B cell (primary cell): Measurements from ENCODE around the gene CYP17A1. TPM values are rescaled to one million over a fixed set of nuclear protein-coding genes. Genes with fewer than 3 reads are reported as not detected.

ENCODE experiments used
- ATAC-seq: fragments of 200-7000 bp; cut with Tn5 transposase; one replicate; pipeline ENCODE4 v1.10.0; 2021; ENCODE audit warnings: low read depth, mild to moderate bottlenecking, moderate number of reproducible peaks, moderate library complexity
- CTCF ChIA-PET: fragments of 350-600 bp; sonication (Branson Sonifier 250); formaldehyde crosslinking; loops from one replicate; lab custom pipeline; 2021; ENCODE audit warnings: antibody characterized with exemption, inconsistent platforms; lab: Charles Lee
- POLR2A ChIA-PET: fragments of 350-600 bp; sonication (Branson Sonifier 250); formaldehyde crosslinking; loops from one replicate; lab custom pipeline; 2021; ENCODE audit warnings: antibody characterized with exemption; lab: Charles Lee
- DNase-seq: peaks from one replicate; pipeline ENCODE4 v3.0.0; 2013
- H2AFZ ChIP-seq: 2 replicates; pipeline ENCODE4 v1.6.1; 2012; ENCODE audit warnings: mild to moderate bottlenecking, low read depth, low read length; ENCODE audit not compliant: insufficient read depth, poor library complexity, severe bottlenecking
- H3K27ac ChIP-seq, 2 donors: 1 replicate in 1 of 2; 2 replicates in 1 of 2; pipeline ENCODE4 v1.5.1; 2012 to 2013; ENCODE audit warnings: low read length in 2 of 2, mild to moderate bottlenecking in 2 of 2, moderate library complexity in 1 of 2
- H3K27me3 ChIP-seq, 4 experiments: fragments of 200-600 bp in 1 of 4; sonication (generic) in 1 of 4; replicated peaks in 1 of 4; 1 replicate in 2 of 4; 2 replicates in 2 of 4; pipeline versions ENCODE4 v1.6.1 to v1.7.0; 2013 to 2016; ENCODE audit warnings: low read length in 3 of 4, mild to moderate bottlenecking in 2 of 4, mixed read lengths in 1 of 4, moderate library complexity in 1 of 4; ENCODE audit not compliant: insufficient read depth in 4 of 4, control insufficient read depth in 3 of 4; ENCODE audit errors: control extremely low read depth in 1 of 4
- H3K36me3 ChIP-seq, 2 experiments: replicated peaks in 1 of 2; 1 replicate in 1 of 2; 2 replicates in 1 of 2; pipeline versions ENCODE4 v1.6.1 to v1.7.1; 2013; ENCODE audit warnings: low read length in 1 of 2; ENCODE audit not compliant: insufficient read depth in 2 of 2, control insufficient read depth in 1 of 2; ENCODE audit errors: control extremely low read depth in 1 of 2, extremely low read depth in 1 of 2
- H3K4me1 ChIP-seq, 2 donors: fragments of 200-600 bp in 1 of 2; sonication (generic) in 1 of 2; 1 replicate in 1 of 2; 2 replicates in 1 of 2; pipeline versions ENCODE4 v1.5.1 to v1.6.1; 2013 to 2017; ENCODE audit warnings: low read length in 2 of 2; ENCODE audit not compliant: control insufficient read depth in 2 of 2, insufficient read depth in 2 of 2
- H3K4me2 ChIP-seq: replicated peaks from 2 replicates; pipeline ENCODE3; 2012; ENCODE audit warnings: mild to moderate bottlenecking, low read depth, low read length; ENCODE audit not compliant: poor library complexity, severe bottlenecking
- H3K4me3 ChIP-seq, 5 experiments: fragments of 200-600 bp in 1 of 5; sonication (generic) in 1 of 5; 1 replicate in 3 of 5; 2 replicates in 2 of 5; pipeline versions ENCODE4 v1.5.1 to v1.7.0; 2011 to 2016; ENCODE audit warnings: low read length in 4 of 5, mild to moderate bottlenecking in 4 of 5, low read depth in 2 of 5, control low read depth in 1 of 5, moderate library complexity in 1 of 5; ENCODE audit not compliant: insufficient read depth in 1 of 5; ENCODE audit errors: control extremely low read depth in 1 of 5, extremely low read depth in 1 of 5
- H3K79me2 ChIP-seq: fragments of 200-600 bp; sonication (generic); one replicate; pipeline ENCODE4 v1.6.0; 2016; ENCODE audit warnings: low read length; ENCODE audit not compliant: control insufficient read depth, insufficient read depth
- H3K9ac ChIP-seq: fragments of 200-600 bp; sonication (generic); 2 replicates; pipeline ENCODE4 v1.6.1; 2017; ENCODE audit warnings: mild to moderate bottlenecking, low read length, moderate library complexity
- H3K9me3 ChIP-seq, 3 donors: one replicate each; pipeline versions ENCODE4 v1.6.1 to v1.7.1; 2013; ENCODE audit warnings: low read length in 2 of 3; ENCODE audit not compliant: control insufficient read depth in 2 of 3, insufficient read depth in 1 of 3; ENCODE audit errors: control extremely low read depth in 1 of 3
- H4K20me1 ChIP-seq: 2 replicates; pipeline ENCODE4 v1.6.0; 2012; ENCODE audit warnings: mild to moderate bottlenecking, low read length; ENCODE audit not compliant: insufficient read depth, control insufficient read depth, poor library complexity, severe bottlenecking
- H3K27ac Mint-ChIP-seq: one replicate; pipeline ENCODE4 v1.8.0; 2021; ENCODE audit warnings: mixed read lengths
- H3K27me3 Mint-ChIP-seq: one replicate; pipeline ENCODE4 v1.8.0; 2021; ENCODE audit warnings: mixed read lengths
- H3K4me1 Mint-ChIP-seq: one replicate; pipeline ENCODE4 v1.8.0; 2021; ENCODE audit warnings: mixed read lengths
- H3K4me3 Mint-ChIP-seq: one replicate; pipeline ENCODE4 v1.8.0; 2021; ENCODE audit warnings: mixed read lengths
- H3K9me3 Mint-ChIP-seq: one replicate; pipeline ENCODE4 v1.8.0; 2022; ENCODE audit warnings: mixed read lengths; ENCODE audit not compliant: insufficient read depth
- CTCF ChIP-seq: fragments of 200-600 bp; IDR thresholded peaks from one replicate; pipeline ENCODE4 v1.8.0; 2022; ENCODE audit warnings: antibody characterized with exemption, mild to moderate bottlenecking
- EZH2 ChIP-seq: IDR thresholded peaks from 2 replicates; pipeline ENCODE4 v1.6.1; 2012; ENCODE audit warnings: borderline replicate concordance, low read depth, mild to moderate bottlenecking, moderate library complexity, low read length; ENCODE audit not compliant: insufficient read depth, poor library complexity, severe bottlenecking
- WGBS: methylation state at CpG from one replicate; pipeline ENCODE4 v1.1.5; 2013; ENCODE audit warnings: missing lambda C conversion rate; ENCODE audit not compliant: insufficient coverage; 5-methylcytosine and 5-hydroxymethylcytosine counted together
- intact Hi-C: fragments of 100-400 bp; cut with micrococcal nuclease; formaldehyde crosslinking; loops from one replicate; pipeline ENCODE4 v1.10.0; 2022
- polyA plus RNA-seq: library from polyadenylated mRNA; depleted of rRNA; stranded (reverse); fragments of >200 nt; gene quantifications from 2 replicates; pipeline ENCODE4 v1.2.3, GENCODE V29; 2012
- total RNA-seq, 2 donors: library from RNA; stranded (reverse); fragments of 120-200 nt in 1 of 2; gene quantifications; 1 replicate in 1 of 2; 2 replicates in 1 of 2; pipeline versions ENCODE4 v1.2.3 to v1.2.4, GENCODE V29; 2013 to 2022

Gene CYP17A1
- total and polyA plus RNA-seq, 2 donors (not counting 1 experiment from before 2014, with no cell fraction given) = not detected

DNA sequence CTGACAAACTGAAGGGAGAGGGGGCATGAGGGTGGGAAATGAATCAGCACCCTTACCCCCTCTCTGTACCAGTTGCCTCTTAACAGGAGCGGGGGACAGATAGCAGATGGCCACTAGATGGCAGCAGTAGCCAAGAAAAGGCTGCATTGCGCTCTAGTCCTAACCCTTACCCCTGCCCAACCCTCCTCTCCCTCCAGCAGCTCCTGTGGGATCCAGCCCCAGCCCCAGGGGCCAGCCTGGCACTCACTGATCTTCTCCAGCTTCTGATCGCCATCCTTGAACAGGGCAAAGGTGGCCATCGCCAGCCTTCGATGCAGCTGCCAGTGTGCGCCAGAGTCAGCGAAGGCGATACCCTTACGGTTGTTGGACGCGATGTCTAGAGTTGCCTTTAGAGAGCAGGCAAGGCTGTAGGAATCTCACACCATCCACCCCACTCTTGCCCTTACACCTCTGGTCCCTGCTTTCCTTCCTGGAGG is 2.2 kb downstream of the CYP17A1 start:
- DNase-seq (peak; percentile 82), ATAC-seq (peak; percentile 96)
- peaks cover 9% of the 10 kb centered on the region for H3K9me3 Mint-ChIP-seq
- TF ChIP-seq CTCF (peak; percentile 89), EZH2 (no peak)
- 69% methylated on average over 11 of the region's 11 CpGs for WGBS
- intact Hi-C loops = loop anchor here (1.0 to 10.0 kb wide), 3 partner anchors 66 to 650 kb away; no protein-coding TSS in a partner anchor
- Histone ChIP-seq H3K27me3 (peaks cover 0 to 11% (median 2%) of the 10 kb centered on the region in 4 experiments), H2AFZ (no peak overlapping the region), H4K20me1 (no peaks in the 10 kb centered on the region), H3K27ac (no peak overlapping the region), H3K4me1 (peaks cover 0 to 4% of the 10 kb centered on the region in 2 donors), H3K4me3 (no peak overlapping the region), H3K36me3 (no peaks in the 10 kb centered on the region), H3K9me3 (peaks cover 0 to 17% (median 3%) of the 10 kb centered on the region in 3 donors), H3K4me2 (no peak overlapping the region), H3K9ac (no peak overlapping the region), H3K79me2 (no peaks in the 10 kb centered on the region)
- H3K27me3 Mint-ChIP-seq = peaks cover 6% of the 10 kb centered on the region
- H3K4me1 Mint-ChIP-seq = peaks cover 2% of the 10 kb centered on the region
- CTCF ChIA-PET = interaction anchor here (0.6 to 5.2 kb wide), 20 partner anchors 8 to 577 kb away, joined by 3 to 54 read pairs (median 4); partner anchors contain the start of gene RPEL1
- POLR2A ChIA-PET = interaction anchor here (0.6 kb wide), 1 partner anchor 232 kb away, joined by 5 read pairs; no protein-coding TSS in a partner anchor
- H3K27ac Mint-ChIP-seq = no peak overlapping the region
- H3K4me3 Mint-ChIP-seq = no peak overlapping the region

DNA sequence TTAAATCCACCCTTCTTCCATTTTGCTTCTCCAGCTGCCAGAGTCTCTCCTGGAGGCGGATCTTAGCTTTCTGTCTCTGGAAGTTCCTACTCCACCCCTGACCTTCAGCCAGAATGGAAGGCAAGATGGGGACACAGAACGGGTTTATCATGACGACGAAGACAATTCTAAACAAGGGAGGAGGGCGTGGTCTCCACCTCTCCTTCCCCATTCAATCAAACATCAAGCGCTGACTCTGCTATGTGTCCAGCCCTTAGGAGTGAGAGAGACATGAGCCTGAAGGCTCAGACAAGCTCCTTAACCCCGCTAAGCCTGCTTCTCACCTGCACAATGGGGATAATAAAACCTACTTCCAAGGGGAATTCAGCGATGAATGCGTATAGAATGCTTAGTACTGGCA is 3.1 kb downstream of the CYP17A1 start:
- WGBS = 83% methylated on average over 1 of the region's 9 CpGs
- H3K79me2 ChIP-seq = no peaks in the 10 kb centered on the region
- H3K4me1 Mint-ChIP-seq = peaks cover 2% of the 10 kb centered on the region
- no peaks in the 10 kb centered on the region for H4K20me1 ChIP-seq
- no peak for DNase-seq
- ChIA-PET CTCF (interaction anchor here (0.7 to 5.2 kb wide), 12 partner anchors 9 to 590 kb away, joined by 3 to 54 read pairs (median 4); no protein-coding TSS in a partner anchor), POLR2A (no interaction called here)
- no peak overlapping the region for H3K27ac Mint-ChIP-seq
- H3K36me3 ChIP-seq = no peaks in the 10 kb centered on the region
- TF ChIP-seq EZH2 (no peak), CTCF (no peak)
- no peak overlapping the region for H3K9ac ChIP-seq
- H3K4me2 ChIP-seq = no peak overlapping the region
- no peak overlapping the region for H3K4me3 Mint-ChIP-seq
- H3K27ac ChIP-seq = no peak overlapping the region
- H2AFZ ChIP-seq = no peak overlapping the region
- peaks cover 0 to 17% (median 3%) of the 10 kb centered on the region in 3 donors for H3K9me3 ChIP-seq
- H3K4me3 ChIP-seq = no peak overlapping the region
- no peaks in the 10 kb centered on the region for H3K27me3 Mint-ChIP-seq
- no peak for ATAC-seq
- peaks cover 0 to 11% (median 2%) of the 10 kb centered on the region in 4 experiments for H3K27me3 ChIP-seq
- peaks cover 0 to 4% of the 10 kb centered on the region in 2 donors for H3K4me1 ChIP-seq
- intact Hi-C loops = loop anchor here (10.0 kb wide), 1 partner anchor 651 kb away; no protein-coding TSS in a partner anchor
- H3K9me3 Mint-ChIP-seq = peaks cover 9% of the 10 kb centered on the region
